Omental fat pad (tissue), 4 donors: ENCODE data around the gene ANKMY1. TPM values are rescaled to one million over a fixed set of nuclear protein-coding genes. Genes with fewer than 3 reads are reported as not detected.

Experiments used
- ATAC-seq: fragments of 150-250 bp; one replicate; pipeline ENCODE4 v1.9.1; 2016; ENCODE audit warnings: mild to moderate bottlenecking, moderate library complexity; ENCODE audit not compliant: low FRiP score
- DNase-seq: peaks from one replicate; pipeline ENCODE4 v3.0.0-alpha.2; 2019; ENCODE audit warnings: low spot score
- total RNA-seq, 4 donors: library from RNA; depleted of rRNA; stranded (reverse); fragments of >200 nt; gene quantifications; one replicate each; pipeline ENCODE4 v1.1.0, GENCODE V29; 2016
- TF ChIP-seq, protein P1 (sequence below), 3 donors: fragments of 450-650 bp; IDR thresholded peaks; one replicate each; pipeline ENCODE4 v1.5.1; 2016 to 2017; ENCODE audit warnings: antibody characterized with exemption in 3 of 3, mild to moderate bottlenecking in 3 of 3, moderate library complexity in 2 of 3

ANKMY1 gene
- total RNA-seq, 4 donors from 2014 or later: 8.3 to 23.2 (median 16.7) TPM

DNA sequence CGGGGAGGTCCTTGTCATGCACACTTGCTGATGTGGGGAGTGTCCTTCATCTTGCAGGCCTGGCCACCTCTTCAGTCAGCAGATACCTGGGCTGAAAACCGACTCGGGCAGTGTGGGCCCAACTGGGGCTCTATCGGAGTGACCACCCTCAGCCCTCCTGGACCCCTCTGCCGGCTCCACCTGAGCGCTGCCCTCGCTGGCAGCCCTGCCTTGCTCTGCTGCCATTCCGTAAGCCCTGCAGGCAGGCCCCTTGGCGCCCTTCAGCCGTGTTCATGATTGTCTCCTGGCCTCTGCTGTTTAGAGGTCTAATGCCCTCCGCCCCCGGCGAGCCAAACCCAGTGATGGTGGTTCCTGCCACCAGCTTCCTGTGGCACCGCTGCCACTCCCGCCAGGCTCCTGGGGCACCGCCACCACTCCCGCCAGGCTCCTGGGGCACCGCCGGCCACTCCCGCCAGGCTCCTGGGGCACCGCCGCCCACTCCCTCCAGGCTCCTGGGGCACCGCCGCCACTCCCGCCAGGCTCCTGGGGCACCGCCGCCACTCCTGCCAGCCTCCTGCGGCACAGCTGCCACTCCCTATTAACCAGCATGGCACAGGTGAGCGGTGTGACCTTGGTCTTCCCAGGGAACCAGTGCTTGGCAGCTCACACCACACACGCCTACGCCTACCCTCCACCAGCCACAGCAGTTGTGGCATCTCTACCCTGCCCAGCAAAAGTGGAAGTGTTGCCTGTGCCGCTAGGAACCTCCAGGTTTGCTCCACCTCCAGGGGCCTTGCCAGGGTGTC lies 44.7 kb upstream of the ANKMY1 start:
- DNase-seq: no peak

DNA sequence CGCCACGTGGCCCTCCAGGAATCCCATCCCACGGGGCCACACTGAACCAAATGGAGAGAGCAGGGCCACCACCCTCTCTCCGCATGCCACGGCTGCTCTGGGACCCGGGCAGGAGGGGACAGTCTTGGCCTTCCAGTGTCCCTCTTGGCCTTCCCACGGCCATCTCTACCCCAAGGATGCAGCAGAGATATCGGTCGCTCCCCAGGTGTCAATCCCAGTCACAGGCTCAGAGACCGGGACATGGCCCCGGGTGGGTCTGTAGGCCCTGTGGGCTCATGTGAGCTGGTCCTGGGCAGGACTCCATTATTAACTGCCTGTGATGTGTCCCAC lies 44.0 kb upstream of the ANKMY1 start:
- ATAC-seq: no peak
- DNase-seq: no peak
- TF ChIP-seq, protein P1, sequence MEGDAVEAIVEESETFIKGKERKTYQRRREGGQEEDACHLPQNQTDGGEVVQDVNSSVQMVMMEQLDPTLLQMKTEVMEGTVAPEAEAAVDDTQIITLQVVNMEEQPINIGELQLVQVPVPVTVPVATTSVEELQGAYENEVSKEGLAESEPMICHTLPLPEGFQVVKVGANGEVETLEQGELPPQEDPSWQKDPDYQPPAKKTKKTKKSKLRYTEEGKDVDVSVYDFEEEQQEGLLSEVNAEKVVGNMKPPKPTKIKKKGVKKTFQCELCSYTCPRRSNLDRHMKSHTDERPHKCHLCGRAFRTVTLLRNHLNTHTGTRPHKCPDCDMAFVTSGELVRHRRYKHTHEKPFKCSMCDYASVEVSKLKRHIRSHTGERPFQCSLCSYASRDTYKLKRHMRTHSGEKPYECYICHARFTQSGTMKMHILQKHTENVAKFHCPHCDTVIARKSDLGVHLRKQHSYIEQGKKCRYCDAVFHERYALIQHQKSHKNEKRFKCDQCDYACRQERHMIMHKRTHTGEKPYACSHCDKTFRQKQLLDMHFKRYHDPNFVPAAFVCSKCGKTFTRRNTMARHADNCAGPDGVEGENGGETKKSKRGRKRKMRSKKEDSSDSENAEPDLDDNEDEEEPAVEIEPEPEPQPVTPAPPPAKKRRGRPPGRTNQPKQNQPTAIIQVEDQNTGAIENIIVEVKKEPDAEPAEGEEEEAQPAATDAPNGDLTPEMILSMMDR (IDR thresholded peaks at IDR 0.05): no peak

More for the DNA sequence above, 44.7 kb upstream of the ANKMY1 start:
- no peak for ATAC-seq
- TF ChIP-seq, protein P1 (IDR thresholded peaks at IDR 0.05): no peak

DNA sequence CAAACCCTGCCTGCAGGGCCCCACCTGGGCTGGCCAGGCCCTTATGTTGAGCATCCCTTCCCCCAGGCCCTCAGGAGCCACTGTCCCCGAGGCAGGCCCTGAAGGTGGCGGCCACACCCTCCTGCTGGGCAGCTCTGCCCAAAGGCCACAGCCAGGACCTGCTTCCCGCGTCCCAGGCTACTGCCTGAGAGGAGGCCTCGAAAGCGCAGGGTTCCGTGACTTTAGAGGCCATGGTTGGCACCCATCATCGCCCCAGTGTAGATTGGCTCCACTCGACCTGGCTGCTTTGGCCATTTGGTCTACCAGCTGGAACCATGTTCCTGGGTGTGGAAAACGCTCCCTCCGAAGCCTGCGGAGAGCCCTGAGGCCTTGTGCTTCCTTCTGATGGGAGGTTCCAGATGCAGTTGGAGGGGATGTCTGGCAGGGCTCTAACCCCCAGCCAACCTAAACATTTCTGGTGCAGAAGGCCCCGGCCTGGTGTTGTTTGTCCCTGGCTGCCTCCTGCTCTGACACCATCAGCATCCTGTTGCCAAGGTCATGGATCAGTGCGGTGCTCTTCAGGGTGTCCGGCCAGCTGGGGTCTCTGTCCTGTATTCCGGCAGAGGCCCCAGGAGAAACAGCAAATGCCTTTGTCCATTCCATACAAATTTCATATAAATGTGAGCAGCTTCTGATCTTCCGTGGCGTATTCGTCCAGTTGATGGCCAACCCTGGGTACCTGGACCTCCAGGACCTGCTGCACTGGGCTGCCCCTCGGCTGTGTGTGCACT lies 43.5 kb upstream of the ANKMY1 start:
- ATAC-seq: no peak
- TF ChIP-seq, protein P1 (IDR thresholded peaks at IDR 0.05): no peak
- no peak for DNase-seq

DNA sequence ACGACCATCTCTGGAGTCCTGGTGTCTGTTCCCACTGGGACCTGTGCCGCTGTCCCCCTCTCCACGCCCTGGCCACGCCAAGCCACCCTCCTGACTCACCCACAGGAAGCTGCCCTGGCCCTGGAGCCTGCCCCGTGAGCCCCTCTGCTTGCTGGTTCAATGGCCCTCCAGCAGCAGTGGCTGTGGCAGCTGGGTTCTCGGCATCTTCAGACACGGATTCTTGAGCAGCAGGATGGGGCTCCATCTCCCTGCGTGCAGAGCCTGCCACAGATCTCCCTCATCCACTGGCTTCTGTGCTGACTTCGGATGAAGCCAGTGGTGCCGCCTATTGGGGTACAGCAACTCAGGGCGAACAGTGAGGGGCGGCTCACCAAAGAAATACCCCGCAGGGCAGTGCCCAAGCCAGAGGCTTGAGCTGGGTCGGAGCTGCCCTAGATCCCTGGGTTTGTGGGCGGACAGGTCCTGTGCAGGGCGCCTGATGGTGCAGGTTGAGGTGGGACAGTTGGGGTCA lies 42.7 kb upstream of the ANKMY1 start:
- ATAC-seq (no peak), DNase-seq (no peak)
- TF ChIP-seq, protein P1 (IDR thresholded peaks at IDR 0.05): no peak

DNA sequence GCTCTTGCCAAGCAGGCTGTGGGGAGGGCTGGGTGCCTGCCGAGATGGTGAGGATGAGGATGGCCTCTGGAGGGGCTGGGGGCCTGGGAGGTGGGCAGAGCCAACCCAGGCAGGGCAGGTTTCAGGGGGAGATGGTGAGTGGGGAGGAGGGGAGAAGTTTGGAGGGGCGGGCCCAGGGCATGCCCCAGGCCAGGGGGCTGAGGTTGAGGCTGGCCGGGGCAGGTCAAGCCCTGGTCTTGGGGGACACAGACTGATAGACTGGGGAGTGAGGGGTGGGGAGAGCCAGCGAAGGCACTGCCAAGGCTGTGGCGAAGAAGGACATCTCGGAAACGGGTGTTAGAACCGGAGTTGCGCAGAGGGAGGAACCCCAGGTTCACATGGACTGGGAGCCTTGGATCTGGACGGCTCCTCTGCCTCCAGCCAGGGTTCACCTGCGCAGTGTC lies 41.4 kb upstream of the ANKMY1 start:
- TF ChIP-seq, protein P1 (IDR thresholded peaks at IDR 0.05): no peak
- no peak for ATAC-seq
- DNase-seq: no peak

DNA sequence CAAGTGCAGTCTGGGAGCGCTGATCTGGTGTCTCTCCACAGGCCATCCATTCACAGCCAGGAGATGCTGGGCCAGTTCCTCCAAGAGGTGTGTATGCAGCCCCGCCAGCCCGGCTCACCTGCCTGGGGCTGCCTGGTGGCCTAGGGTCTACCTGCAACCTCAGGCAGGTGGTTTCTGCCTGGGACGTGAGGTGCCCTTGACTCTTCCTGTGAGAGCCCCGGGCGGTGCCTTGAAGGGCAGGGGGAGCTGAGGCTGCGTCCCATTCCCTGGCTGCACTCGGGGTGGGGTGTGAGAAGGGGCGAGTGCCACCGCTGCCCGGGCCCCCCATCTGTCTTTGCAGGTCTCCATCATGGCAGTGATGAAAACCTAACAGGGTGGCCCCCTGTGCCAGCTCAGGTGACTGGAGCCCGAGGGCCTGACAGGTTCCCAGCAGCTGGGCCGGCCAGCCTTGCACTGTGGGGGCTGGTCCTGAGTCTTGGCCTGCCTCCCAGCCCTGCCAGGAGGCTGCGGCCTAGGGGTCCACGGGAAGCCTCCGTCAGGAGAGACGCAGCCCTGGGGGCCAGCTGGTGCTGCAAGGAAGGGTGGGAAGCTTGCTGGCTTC lies 40.6 kb upstream of the ANKMY1 start:
- DNase-seq (no peak), ATAC-seq (no peak)
- TF ChIP-seq, protein P1 (IDR thresholded peaks at IDR 0.05): no peak
